ENCODE measurements around the gene SORD.
"Not testable (repeated sequence)": the region's sequence is repeated elsewhere in the genome, so short reads cannot be mapped to it uniquely, and the experiment has no call there.

DNA sequence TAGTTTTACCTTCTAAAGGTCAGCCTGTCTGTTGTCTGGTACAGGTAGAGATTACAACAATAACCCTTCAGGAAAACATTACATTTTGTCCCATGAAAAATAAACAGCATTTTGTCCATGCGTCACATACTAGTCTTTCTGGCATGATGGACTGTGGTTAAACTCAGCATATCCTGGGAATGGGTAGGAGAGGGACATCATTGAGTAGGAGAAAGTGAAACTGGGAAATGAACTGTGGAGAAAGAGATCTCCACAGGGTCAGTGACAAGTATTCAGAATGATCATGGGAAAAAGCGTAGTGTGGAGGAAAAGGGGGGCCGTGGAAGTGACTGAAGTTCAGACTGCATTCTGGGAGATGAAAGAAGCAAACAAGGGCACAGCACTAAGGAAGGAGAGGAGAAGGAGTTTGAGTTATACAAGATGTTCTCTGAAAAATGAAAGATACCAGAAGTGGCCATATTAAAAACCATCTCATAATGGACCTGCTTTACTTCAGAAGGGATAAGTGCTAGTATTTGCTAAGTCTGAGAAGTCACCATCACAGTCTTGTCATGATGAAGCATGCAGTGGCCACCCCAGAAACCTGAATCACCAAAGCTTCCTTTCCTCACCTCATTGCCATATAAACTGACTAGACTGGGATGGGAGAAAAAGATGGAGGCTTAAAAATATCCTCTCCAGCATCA lies 34.7 kb upstream of the SORD start:
- TF ChIP-seq CHD1 (IDR thresholded peaks at IDR 0.05; ENCODE audit: low read depth, low read length); BRCA1 (IDR thresholded peaks at IDR 0.05; ENCODE audit: low read depth, low read length); SIN3A (IDR thresholded peaks at IDR 0.05; ENCODE audit: low read depth, low read length); EZH2 (IDR thresholded peaks at IDR 0.05; ENCODE audit: borderline replicate concordance, control insufficient read depth, low read depth, low read length): not testable (repeated sequence)
- TF ChIP-seq, protein P1, sequence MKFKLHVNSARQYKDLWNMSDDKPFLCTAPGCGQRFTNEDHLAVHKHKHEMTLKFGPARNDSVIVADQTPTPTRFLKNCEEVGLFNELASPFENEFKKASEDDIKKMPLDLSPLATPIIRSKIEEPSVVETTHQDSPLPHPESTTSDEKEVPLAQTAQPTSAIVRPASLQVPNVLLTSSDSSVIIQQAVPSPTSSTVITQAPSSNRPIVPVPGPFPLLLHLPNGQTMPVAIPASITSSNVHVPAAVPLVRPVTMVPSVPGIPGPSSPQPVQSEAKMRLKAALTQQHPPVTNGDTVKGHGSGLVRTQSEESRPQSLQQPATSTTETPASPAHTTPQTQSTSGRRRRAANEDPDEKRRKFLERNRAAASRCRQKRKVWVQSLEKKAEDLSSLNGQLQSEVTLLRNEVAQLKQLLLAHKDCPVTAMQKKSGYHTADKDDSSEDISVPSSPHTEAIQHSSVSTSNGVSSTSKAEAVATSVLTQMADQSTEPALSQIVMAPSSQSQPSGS (IDR thresholded peaks at IDR 0.05; ENCODE audit: low read length) = not testable (repeated sequence)

Data from GM12878 (cell line).